GM18907 (cell line): ENCODE results near the gene ZNF14.
"Not testable (repeated sequence)": the region's sequence is repeated elsewhere in the genome, so short reads cannot be mapped to it uniquely, and the experiment has no call there.

Experiments
- ATAC-seq: cut with Tn5 transposase; IDR thresholded peaks from one replicate; pipeline ENCODE4 v1.9.1; 2021; ENCODE audit warnings: mild to moderate bottlenecking, moderate library complexity; ENCODE audit not compliant: unreplicated experiment

ZNF14 gene

DNA sequence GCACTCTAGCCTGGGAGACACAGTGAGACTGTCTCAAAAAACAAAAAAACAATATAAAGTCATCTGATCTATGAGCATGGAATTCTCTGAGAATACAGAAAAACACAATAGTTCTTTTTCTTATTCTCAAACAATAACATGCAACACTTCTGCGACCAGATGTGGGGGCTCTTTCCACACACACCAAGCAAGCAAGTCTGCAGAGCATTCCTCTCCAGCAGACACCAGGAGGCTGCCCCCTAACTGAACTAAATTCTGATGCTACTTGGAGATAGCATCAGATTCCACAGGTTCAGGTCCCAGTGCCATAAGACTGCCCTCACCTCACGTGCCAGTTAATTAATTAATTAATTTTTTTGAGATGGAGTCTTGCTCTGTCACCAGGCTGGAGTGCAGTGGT, 36.5 kb downstream of the ZNF14 start:
- no peak for ATAC-seq

DNA sequence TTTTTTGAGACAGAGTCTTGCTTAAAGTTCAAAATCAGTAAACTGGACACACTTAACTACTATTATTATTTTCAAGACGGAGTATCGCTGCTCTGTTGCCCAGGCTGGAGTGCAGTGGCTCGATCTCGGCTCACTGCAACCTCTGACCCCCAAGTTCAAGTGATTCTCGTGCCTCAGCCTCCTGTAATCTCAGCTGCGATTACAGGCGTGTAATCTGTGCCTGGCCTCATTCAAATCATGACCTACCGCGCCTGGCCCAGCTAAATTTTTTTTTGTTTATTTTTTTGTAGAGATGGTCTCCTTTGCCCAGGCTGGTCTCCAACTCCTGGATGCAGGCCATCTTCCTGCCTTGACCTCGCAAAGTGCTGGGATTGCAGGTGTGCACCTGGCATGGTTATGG, 41.2 kb downstream of the ZNF14 start:
- no peak for ATAC-seq

DNA sequence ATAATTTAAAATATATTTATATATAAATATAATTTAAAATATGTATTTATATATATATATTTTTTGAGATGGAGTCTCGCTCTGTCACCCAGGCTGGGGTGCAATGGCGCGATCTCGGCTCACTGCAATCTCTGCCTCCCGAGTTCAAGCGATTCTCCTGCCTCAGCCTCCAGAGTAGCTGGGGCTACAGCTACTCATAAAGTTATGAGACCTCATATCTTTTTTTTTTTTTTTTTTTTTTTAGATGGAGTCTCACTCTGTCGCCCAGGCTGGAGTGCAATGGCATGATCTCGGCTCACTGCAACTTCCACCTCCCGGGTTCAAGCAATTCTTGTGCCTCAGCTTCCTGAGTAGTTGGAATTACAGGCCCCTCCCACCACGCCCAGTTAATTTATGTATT, 43.9 kb downstream of the ZNF14 start:
- ATAC-seq: not testable (repeated sequence)

DNA sequence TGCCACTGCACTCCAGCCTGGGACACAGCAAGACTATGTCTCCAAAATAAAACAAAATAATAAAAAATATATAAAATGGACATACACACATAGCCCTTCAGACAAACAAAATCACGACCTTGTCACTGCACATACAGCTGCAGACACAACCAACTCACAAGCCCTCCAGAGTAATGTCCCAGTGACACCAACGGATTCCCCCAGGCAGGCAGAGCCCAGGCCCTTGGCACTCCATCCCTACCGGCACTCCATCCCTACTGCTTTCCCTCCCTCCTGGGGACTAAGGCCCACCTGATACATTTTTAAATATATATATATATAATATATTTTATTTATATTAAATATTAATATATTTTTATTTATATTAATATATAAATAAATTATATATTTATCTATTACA, 45.8 kb downstream of the ZNF14 start:
- no peak for ATAC-seq

DNA sequence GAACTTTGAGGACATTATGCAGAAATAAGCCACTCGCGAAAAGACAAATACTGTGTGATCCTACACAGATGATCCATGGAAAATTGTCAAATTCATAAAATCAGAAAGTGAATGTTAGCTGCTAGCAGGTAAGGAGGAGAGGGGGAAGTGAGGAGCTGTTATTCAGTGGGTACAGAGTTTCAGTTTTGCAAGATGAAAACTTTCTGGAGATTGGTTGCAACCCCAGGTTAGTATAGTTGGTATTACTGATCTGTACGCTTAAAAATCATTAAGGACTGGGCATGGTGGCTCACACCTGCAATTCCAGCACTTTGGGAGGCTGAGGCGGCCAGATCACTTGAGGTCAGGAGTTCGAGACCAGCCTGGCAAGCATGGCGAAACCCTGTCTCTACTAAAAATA, 46.3 kb downstream of the ZNF14 start:
- ATAC-seq: no peak

DNA sequence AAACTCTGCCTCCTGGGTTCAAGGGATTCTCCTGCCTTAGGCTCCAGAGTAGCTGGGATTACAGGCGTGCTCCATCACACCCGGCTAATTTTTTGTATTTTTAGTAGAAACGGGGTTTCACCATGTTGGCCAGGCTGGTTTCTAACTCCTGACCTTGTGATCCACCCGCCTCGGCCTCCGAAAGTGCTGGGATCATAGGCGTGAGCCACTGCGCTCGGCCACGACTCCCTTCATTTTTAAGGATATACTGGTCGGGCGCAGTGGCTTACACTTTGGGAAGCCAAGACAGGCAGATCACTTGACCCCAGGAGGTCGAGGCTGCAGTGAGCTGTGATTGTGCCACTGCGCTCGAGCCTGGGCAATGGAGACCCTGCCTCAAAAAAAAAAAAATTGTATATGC, 46.8 kb downstream of the ZNF14 start:
- not testable (repeated sequence) for ATAC-seq

DNA sequence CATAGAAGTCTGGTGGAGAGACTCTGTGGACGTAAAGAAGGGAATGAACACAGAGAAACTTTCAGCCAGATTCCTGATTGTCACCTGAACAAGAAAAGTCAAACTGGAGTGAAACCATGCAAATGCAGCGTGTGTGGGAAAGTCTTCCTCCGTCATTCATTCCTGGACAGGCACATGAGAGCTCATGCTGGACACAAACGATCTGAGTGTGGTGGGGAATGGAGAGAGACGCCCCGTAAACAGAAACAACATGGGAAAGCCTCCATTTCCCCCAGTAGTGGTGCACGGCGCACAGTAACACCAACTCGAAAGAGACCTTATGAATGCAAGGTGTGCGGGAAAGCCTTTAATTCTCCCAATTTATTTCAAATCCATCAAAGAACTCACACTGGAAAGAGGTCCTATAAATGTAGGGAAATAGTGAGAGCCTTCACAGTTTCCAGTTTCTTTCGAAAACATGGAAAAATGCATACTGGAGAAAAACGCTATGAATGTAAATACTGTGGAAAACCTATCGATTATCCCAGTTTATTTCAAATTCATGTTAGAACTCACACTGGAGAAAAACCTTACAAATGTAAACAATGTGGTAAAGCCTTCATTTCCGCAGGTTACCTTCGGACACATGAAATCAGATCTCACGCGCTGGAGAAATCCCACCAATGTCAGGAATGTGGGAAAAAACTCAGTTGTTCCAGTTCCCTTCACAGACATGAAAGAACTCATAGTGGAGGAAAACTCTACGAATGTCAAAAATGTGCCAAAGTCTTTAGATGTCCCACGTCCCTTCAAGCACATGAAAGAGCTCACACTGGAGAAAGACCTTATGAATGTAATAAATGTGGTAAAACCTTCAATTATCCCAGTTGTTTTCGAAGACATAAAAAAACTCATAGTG, 53.5 kb downstream of the ZNF14 start:
- no peak for ATAC-seq

DNA sequence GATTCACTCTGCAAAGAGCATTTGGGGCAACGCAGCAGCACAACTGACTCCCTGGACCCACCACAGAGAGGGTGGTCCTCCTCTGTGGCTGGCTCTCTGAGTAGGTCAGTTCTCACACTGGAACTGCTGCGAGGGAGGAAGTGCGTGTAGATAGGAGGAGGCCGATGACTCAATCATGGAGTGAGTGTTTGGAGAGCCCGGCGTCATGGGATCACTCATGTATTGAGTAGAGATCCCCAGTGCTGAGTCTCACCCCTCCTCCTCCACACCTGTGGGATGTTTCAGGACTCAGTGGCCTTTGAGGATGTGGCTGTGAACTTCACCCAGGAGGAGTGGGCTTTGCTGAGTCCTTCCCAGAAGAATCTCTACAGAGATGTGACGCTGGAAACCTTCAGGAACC, 55.3 kb downstream of the ZNF14 start:
- ATAC-seq: no peak

DNA sequence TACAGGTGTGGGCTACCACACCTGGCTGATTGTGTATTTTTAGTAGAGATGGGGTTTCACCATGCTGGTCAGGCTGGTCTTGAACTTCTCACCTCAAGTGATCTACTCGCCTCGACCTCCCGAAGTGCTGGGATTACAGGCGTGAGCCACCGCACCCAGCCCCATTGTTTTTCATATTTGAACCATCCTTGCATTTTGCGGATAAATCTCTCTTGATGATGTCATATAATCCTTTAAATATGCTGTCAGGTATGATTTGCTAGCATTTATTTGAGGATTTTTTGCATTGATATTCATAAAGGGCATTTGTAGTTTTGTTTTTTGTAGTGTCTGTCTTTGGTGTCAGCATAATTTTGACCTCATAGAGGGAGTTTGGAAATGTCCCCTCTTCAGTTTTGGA, 58.6 kb downstream of the ZNF14 start:
- ATAC-seq: no peak

DNA sequence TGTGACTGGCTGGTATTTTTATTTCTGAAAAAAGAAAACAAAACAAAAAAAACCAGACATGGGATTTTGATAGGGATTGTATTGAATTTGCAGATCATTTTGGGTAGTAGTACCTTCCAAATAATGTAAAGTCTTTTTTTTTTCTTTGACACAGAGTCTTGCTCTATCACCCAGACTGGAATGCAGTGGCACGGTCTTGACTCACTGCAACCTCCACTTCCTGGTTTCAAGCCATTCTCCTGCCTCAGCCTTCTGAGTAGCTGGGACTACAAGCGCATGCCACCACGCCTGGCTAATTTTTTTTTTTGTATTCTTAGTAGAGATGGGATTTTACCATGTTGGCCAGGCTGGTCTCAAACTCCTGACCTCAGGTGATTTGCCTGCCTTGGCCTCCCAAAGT, 60.1 kb downstream of the ZNF14 start:
- ATAC-seq: no peak

DNA sequence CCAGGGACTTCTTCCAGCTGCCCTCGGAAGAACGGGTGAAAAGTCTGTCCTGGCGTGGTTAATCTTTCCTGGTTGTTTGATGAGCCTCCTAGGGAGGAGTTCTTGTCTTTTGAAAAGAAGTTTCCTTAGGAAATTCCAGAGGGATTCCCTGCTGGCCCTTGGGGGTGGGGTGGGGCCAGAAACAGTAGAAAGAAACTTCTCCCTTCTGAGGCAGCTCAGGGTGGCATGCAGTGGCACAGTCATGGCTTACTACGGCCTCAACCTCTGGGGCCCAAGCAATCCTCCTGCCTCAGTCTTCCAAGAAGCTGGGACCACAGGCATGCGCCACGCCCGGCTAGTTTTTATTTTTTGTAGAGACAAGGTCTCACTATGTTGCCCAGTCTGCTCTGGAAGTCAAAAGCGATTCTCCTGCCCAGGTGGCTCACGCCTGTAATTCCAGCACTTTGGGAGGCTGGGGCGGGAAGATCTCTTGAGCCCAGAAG, 62.8 kb downstream of the ZNF14 start:
- ATAC-seq: no peak

DNA sequence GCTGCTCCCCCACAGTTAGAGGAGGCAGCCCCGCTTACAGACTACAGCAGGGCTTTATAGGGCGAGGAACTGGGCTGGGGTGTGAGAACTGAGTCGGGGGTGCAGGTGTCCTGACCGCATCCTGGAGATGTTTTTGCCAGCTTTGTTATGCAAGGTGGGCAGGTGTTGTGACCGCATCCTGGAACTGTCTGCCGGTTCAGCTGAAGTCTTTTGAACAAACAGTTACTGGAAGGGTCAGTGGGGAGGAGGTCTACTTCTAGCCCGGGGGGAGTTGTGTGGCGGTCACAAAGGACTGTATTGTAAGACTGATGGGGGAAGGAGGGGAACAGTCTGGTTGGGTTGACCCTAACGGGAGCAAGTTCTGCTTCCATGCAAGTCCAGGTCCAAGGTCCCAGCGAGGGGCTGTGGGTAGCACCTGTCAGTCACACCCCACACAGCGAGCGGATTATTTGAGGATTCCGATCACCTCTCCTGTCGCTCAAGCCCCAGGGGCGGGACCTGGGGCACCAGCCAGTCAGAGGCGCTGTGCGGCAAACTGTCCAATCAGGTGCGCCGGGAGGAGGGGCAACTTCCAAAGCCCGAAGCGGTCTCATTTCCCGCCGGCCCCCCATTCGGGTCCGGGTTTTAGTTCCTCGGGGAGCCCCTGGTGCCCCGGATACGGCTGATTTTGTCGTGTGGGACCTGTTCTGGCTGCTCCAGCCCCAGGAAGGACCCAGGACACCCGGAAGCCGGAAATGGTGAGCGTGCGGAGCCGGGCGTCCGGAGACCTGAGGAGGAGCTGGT, 64.5 kb downstream of the ZNF14 start, which contains the start of gene ZNF101:
ZNF101 (plus strand) TSS at position 610 of the 783 bp plus-strand sequence; CDS start at position 735, 125 bp downstream.
- peak; percentile 73 for ATAC-seq

DNA sequence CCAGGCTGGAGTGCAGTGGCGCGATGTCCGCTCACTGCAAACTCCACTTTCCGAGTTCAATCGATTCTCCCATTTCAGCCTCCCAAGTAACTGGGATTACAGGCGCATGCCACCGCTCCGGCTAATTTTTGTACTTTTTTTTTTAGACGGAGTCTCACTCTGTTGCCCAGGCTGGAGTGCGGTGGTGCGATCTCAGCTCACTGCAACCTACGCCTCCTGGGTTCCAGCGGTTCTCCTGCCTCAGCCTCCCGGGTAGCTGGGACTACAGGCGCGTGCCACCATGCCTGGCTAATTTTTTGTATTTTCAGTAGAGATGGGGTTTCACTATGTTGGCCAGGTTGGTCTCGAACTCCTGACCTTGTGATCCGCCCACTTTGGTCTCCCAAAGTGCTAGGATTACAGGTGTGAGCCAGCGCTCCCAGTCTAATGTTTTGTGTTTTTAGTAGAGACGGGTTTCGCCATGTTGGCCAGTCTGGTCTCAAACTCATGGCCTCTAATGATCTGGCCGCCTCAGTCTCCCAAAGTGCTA, 67.4 kb downstream of the ZNF14 start:
- not testable (repeated sequence) for ATAC-seq

DNA sequence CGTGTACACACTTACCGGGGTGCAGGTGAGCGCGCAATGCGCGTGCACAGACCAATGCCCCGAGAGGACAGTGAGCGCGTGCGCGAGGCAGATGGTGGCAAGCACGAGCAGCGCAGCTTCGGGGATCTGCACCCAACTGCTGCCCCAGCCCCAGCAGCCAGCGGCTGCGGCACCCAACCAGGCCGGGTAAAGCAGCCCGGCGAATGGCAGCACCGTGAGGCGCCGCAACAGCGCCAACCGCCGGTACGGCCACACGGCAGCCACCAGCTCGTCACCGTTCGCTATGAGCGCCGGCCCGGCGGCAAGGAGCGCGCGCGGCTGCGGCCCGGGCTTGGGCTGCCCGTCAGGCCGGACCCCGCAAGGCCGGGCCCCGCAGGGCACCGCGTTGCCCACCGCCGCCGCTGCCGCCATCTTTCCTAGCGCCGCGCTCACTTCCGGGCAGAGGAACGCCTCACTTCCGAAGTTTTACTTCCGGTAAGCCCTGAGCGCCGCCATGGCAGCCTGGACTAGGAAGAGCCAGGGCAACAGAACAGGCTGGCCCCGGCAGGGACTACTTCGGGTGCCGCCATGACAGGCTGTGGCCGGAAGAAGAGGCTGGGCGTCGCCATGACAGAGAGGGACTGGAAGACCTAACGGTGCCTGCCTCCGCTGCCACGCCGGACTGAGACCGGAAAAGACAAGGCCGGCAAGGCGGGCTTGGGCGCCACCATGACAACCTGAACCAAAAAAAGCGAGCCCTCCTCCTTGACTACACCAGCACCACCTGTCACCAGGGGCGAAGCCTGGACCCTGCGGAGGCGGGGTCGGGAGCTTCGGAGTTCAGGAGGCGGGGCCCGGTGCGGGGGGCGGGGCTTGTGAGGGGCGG, 69.4 kb downstream of the ZNF14 start, which contains the start of gene ATP13A1:
ATP13A1 (minus strand) TSS at position 421 of the 865 bp plus-strand sequence; CDS start at position 411, 10 bp downstream.
- peak; percentile 76 for ATAC-seq

DNA sequence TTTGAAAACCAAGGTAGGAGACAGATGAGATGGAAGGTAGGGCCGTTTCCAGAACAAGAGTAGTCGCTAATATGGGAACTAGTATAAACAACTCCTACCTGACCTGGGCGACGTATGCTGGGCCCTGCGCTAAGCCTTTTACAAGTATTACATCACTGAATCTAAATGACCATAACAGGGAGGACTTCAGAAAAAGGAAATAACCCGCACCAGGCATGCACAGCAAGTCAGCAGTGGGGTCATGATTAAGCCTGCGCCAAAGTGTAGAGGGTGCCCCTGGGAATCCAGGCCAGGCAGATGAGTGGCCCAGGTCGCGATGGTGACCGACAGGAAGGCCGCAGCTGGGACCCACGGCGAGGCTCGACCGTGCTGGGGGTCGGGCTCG, 70.0 kb downstream of the ZNF14 start:
- no peak for ATAC-seq

DNA sequence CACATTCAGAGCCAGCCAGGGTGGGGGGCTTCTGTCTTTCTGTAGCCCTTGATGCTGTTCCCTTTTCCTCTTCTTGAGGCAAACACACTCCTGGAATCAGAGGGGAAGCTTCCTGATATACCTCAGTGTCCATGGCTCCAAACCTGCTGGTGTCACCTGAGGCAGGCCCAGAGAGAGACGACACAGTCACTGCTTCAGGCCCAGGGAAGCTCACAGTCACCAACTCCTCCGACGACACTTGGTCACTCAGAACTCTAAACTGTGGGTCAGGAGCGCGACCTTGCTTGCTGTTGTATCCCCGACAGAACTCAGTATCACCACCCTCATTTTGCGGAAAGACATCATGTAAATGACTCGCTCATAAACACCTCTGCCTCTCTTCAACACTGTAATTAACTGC, 70.6 kb downstream of the ZNF14 start:
- no peak for ATAC-seq

DNA sequence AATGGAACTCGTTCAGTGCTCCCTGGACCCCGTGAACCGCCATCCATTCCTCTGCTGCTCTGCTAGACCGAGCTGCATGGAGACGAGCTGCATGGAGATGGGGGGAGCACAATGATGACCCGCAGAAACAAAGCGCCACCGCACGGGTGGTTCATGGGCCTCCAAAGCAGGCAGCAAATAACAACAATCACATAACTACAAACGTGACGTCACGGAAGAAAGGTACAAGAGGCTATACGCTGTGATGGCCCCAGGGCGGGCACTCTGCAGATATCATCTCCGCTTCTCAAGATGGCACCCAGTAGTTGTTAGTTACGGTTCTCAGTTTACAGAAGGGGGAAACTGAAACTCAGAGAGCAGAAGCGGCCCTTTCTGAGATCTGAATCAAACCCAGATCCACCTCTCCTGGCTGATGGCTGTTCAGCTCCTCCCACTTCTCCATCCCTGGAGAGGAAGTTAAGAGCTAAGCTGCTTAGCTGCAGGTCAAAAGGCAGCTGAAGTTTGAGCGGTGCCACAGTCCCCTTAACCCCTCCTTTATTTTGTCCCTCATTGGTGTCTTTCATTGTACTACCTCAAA, 71.1 kb downstream of the ZNF14 start:
- peak; percentile 46 for ATAC-seq

DNA sequence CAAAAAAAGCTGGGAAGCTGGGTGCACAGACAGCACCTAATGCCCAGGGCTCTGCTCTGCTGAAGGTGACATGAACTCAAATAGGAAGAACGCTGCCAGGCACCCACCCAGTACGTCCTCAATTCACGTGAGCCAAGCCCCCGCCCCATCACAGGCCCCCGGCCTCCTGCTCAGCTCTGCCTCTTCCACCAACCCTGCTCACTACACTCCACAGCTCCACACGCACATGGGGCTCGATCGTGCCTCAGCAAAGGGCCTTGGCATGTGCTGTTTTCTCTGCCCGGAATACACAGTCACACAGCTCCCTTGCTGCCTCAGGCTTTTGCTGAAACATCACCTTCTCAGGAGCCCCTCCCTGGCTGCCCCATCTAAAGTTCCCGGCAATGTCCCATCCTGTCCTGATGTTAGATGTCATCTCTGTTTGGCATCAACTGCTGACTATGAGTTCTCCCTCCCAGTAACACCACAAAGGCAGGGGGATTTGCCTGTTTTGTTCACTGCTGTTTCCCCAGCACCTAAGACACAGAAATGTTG, 71.7 kb downstream of the ZNF14 start:
- no peak for ATAC-seq
